Heart left ventricle (tissue), 13 donors: Measurements from ENCODE around the gene MOB1A.

ENCODE experiments used
- CTCF ChIP-seq, 12 donors: fragments of 200-600 bp; sonication (generic) in 4 of 12; IDR thresholded peaks; one replicate each; pipeline versions ENCODE4 v1.5.0 to v1.8.0; 2018 to 2022; ENCODE audit warnings: antibody characterized with exemption in 12 of 12, mild to moderate bottlenecking in 5 of 12
- POLR2A ChIP-seq, 2 donors: fragments of 450-650 bp; IDR thresholded peaks; one replicate each; pipeline ENCODE4 v1.6.1; 2017; ENCODE audit warnings: antibody characterized with exemption in 2 of 2, mild to moderate bottlenecking in 2 of 2, moderate library complexity in 2 of 2
- donor health status: ischemic (EF 13 %, LVEDD 7.1; RV severe dilation, severe dysfunction).
- donor health status: DM: no; HTN: yes; CAD: no.
- donor health status: DM: no; HTN: no; CAD: no.
- donor health status: ischemic (EF 25% LVEDD 6.9; RV normal size, moderate dysfunction).
- donor health status: ischemic (EF 25% LVEDD 5.7; RV mildly dilated, moderate dysfunction).
- donor health status: ischemic (EF 35%, LVEDD 5.7; RV mildly dilated, moderate dysfunction).
- donor health status: nonischemic (EF 11% LVEDD 7.7; RV severe dilation, severe dysfunction).
- donor health status: DM: yes; HTN: yes; CAD: no.
- donor health status: PGD.
- donor health status: ischemic (EF 29% LVEDD 5.4; RV normal size, mild dysfunction).
- donor health status: nonischemic (EF 23%, LVEDD 6.1; RV moderate dilation, normal function).

GRCh38 chr2:74142340-74142739, 36.3 kb downstream of the MOB1A start:
- TF ChIP-seq CTCF (IDR thresholded peaks at IDR 0.05) (no peak), POLR2A (IDR thresholded peaks at IDR 0.05) (no peak)
